HEK293 (cell line): ENCODE measurements around the gene CIB4.

Source experiments
- ZNF121 ChIP-seq: fragments of 450-650 bp; formaldehyde crosslinking; IDR thresholded peaks from 2 replicates; pipeline ENCODE4 v1.5.1; 2016; ENCODE audit warnings: missing biosample characterization, missing genetic modification characterization
- ZNF133 ChIP-seq: fragments of 450-650 bp; formaldehyde crosslinking; IDR thresholded peaks from 2 replicates; pipeline ENCODE4 v1.5.1; 2016; ENCODE audit warnings: missing biosample characterization, missing genetic modification characterization
- ZNF175 ChIP-seq: fragments of 450-650 bp; formaldehyde crosslinking; IDR thresholded peaks from 2 replicates; pipeline ENCODE4 v1.5.1; 2016; ENCODE audit warnings: missing biosample characterization, missing genetic modification characterization
- ZNF274 ChIP-seq, 2 experiments: fragments of 200-500 bp in 1 of 2; fragments of 450-650 bp in 1 of 2; sonication (Bioruptor generic) in 1 of 2; formaldehyde crosslinking in 1 of 2; IDR thresholded peaks; 2 replicates each; pipeline versions ENCODE4 v1.5.1 to v1.6.1; 2014 to 2016; ENCODE audit warnings: borderline replicate concordance in 1 of 2, inconsistent platforms in 1 of 2, low read length in 1 of 2, missing biosample characterization in 1 of 2, missing genetic modification characterization in 1 of 2
- ZNF341 ChIP-seq: fragments of 450-650 bp; formaldehyde crosslinking; IDR thresholded peaks from 2 replicates; pipeline ENCODE4; 2016; ENCODE audit warnings: low read depth, missing biosample characterization, missing genetic modification characterization
- ZNF433 ChIP-seq: fragments of 450-650 bp; formaldehyde crosslinking; IDR thresholded peaks from 2 replicates; pipeline ENCODE4 v1.5.1; 2016; ENCODE audit warnings: missing biosample characterization, missing genetic modification characterization, low read depth
- ZNF514 ChIP-seq: fragments of 450-650 bp; formaldehyde crosslinking; IDR thresholded peaks from 2 replicates; pipeline ENCODE4 v1.5.1; 2016; ENCODE audit warnings: missing biosample characterization, missing genetic modification characterization
- TF ChIP-seq, protein P1 (sequence below): fragments of 450-650 bp; formaldehyde crosslinking; IDR thresholded peaks from 2 replicates; pipeline ENCODE4 v1.5.1; 2016; ENCODE audit warnings: missing biosample characterization, missing genetic modification characterization
- TF ChIP-seq, protein P2 (sequence below): fragments of 450-650 bp; formaldehyde crosslinking; IDR thresholded peaks from 2 replicates; pipeline ENCODE4 v1.5.1; 2016; ENCODE audit warnings: missing biosample characterization, missing genetic modification characterization, low read depth
- TF ChIP-seq, protein P3 (sequence below): fragments of 450-650 bp; formaldehyde crosslinking; IDR thresholded peaks from 2 replicates; pipeline ENCODE4 v1.5.1; 2016; ENCODE audit warnings: missing biosample characterization, missing genetic modification characterization

DNA sequence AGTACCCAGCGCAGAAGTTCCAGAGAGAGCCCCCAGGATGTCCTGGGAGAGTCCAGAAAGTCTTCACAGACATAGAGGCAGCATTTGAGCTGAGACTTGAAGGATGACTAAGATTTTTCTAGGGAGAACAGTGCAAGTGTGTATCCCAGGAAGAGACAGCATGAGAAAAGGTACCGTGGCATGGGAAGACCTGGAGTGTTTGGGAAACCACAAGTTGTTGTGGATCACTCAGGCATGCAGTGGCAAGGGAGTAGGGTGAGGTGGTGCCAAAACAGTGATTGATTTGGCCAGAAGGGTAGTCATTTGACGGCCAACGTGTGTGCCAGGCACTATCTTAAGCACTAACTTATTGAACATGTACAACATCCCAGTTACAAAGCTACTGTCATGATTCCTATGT is 26.9 kb upstream of the CIB4 start:
- TF ChIP-seq, protein P1, sequence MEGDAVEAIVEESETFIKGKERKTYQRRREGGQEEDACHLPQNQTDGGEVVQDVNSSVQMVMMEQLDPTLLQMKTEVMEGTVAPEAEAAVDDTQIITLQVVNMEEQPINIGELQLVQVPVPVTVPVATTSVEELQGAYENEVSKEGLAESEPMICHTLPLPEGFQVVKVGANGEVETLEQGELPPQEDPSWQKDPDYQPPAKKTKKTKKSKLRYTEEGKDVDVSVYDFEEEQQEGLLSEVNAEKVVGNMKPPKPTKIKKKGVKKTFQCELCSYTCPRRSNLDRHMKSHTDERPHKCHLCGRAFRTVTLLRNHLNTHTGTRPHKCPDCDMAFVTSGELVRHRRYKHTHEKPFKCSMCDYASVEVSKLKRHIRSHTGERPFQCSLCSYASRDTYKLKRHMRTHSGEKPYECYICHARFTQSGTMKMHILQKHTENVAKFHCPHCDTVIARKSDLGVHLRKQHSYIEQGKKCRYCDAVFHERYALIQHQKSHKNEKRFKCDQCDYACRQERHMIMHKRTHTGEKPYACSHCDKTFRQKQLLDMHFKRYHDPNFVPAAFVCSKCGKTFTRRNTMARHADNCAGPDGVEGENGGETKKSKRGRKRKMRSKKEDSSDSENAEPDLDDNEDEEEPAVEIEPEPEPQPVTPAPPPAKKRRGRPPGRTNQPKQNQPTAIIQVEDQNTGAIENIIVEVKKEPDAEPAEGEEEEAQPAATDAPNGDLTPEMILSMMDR (tag by site-specific recombination) = no peak
- TF ChIP-seq ZNF514 (tag by site-specific recombination) (no peak), ZNF133 (tag by site-specific recombination) (no peak), ZNF341 (no peak), ZNF175 (tag by site-specific recombination) (no peak), ZNF121 (no peak), ZNF433 (tag by site-specific recombination) (no peak), ZNF274 (IDR thresholded peaks at IDR 0.05; ENCODE audit: low read length) (no peak), ZNF274 (tag by site-specific recombination; IDR thresholded peaks at IDR 0.05; ENCODE audit: borderline replicate concordance) (no peak)
- TF ChIP-seq, protein P2, sequence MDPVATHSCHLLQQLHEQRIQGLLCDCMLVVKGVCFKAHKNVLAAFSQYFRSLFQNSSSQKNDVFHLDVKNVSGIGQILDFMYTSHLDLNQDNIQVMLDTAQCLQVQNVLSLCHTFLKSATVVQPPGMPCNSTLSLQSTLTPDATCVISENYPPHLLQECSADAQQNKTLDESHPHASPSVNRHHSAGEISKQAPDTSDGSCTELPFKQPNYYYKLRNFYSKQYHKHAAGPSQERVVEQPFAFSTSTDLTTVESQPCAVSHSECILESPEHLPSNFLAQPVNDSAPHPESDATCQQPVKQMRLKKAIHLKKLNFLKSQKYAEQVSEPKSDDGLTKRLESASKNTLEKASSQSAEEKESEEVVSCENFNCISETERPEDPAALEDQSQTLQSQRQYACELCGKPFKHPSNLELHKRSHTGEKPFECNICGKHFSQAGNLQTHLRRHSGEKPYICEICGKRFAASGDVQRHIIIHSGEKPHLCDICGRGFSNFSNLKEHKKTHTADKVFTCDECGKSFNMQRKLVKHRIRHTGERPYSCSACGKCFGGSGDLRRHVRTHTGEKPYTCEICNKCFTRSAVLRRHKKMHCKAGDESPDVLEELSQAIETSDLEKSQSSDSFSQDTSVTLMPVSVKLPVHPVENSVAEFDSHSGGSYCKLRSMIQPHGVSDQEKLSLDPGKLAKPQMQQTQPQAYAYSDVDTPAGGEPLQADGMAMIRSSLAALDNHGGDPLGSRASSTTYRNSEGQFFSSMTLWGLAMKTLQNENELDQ (tag by site-specific recombination) = no peak
- TF ChIP-seq, protein P3, sequence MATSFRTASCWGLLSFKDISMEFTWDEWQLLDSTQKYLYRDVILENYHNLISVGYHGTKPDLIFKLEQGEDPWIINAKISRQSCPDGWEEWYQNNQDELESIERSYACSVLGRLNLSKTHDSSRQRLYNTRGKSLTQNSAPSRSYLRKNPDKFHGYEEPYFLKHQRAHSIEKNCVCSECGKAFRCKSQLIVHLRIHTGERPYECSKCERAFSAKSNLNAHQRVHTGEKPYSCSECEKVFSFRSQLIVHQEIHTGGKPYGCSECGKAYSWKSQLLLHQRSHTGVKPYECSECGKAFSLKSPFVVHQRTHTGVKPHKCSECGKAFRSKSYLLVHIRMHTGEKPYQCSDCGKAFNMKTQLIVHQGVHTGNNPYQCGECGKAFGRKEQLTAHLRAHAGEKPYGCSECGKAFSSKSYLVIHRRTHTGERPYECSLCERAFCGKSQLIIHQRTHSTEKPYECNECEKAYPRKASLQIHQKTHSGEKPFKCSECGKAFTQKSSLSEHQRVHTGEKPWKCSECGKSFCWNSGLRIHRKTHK (tag by site-specific recombination) = no peak
